HCT116 (cell line): Measurements from ENCODE around the gene FBN1.

Experiments used
- CEBPB ChIP-seq: IDR thresholded peaks from 2 replicates; pipeline ENCODE4 v1.6.1; 2012; ENCODE audit warnings: low read depth
- EZH2 ChIP-seq: fragments of 200-600 bp; sonication (generic); IDR thresholded peaks from 2 replicates; pipeline ENCODE4 v1.6.1; 2017; ENCODE audit warnings: antibody characterized with exemption, mixed run types
- JUND ChIP-seq: IDR thresholded peaks from 2 replicates; pipeline ENCODE4 v1.6.1; 2012
- POLR2A ChIP-seq: IDR thresholded peaks from 2 replicates; pipeline ENCODE4 v1.7.0; 2011; ENCODE audit warnings: borderline replicate concordance; ENCODE audit not compliant: insufficient read depth, insufficient read length; ENCODE audit errors: extremely low read depth
- POLR2AphosphoS5 ChIP-seq: IDR thresholded peaks from 2 replicates; pipeline ENCODE4 v1.6.1; 2011; ENCODE audit warnings: mild to moderate bottlenecking, low read depth, low read length, moderate library complexity
- RAD21 ChIP-seq: IDR thresholded peaks from 2 replicates; pipeline ENCODE4 v1.6.1; 2012; ENCODE audit warnings: low read depth, mild to moderate bottlenecking
- SIN3A ChIP-seq: IDR thresholded peaks from 2 replicates; pipeline ENCODE4 v1.6.1; 2012; ENCODE audit warnings: low read depth
- TCF7L2 ChIP-seq: IDR thresholded peaks from 2 replicates; pipeline ENCODE4 v1.7.0; 2011; ENCODE audit warnings: borderline replicate concordance, inconsistent platforms; ENCODE audit not compliant: insufficient read depth, insufficient read length; ENCODE audit errors: extremely low read depth
- YY1 ChIP-seq: IDR thresholded peaks from 2 replicates; pipeline ENCODE4 v1.6.1; 2011; ENCODE audit warnings: low read length, low read depth, moderate library complexity, mild to moderate bottlenecking; ENCODE audit not compliant: insufficient replicate concordance; ENCODE audit errors: extremely low read depth
- ZBTB33 ChIP-seq: IDR thresholded peaks from 2 replicates; pipeline ENCODE4 v1.6.1; 2011; ENCODE audit warnings: mild to moderate bottlenecking, low read length, moderate library complexity; ENCODE audit not compliant: insufficient replicate concordance; ENCODE audit errors: extremely low read depth
- TF ChIP-seq, protein P1 (sequence below), 3 experiments: fragments of 200-600 bp in 1 of 3; sonication (generic) in 1 of 3; IDR thresholded peaks in 2 of 3; conservative IDR thresholded peaks in 1 of 3; 2 replicates each; pipeline ENCODE4 v1.5.1; 2012 to 2017; ENCODE audit warnings: low read depth in 2 of 3, low read length in 2 of 3, antibody characterized with exemption in 1 of 3, borderline replicate concordance in 1 of 3, control low read depth in 1 of 3, mild to moderate bottlenecking in 1 of 3, mixed read lengths in 1 of 3, mixed run types in 1 of 3, moderate library complexity in 1 of 3; ENCODE audit not compliant: insufficient read depth in 1 of 3
- TF ChIP-seq, protein P2 (sequence below): IDR thresholded peaks from 2 replicates; pipeline ENCODE4 v1.6.1; 2012; ENCODE audit warnings: low read depth
- TF ChIP-seq, protein P3 (sequence below): IDR thresholded peaks from 2 replicates; pipeline ENCODE4 v1.6.1; 2012

DNA sequence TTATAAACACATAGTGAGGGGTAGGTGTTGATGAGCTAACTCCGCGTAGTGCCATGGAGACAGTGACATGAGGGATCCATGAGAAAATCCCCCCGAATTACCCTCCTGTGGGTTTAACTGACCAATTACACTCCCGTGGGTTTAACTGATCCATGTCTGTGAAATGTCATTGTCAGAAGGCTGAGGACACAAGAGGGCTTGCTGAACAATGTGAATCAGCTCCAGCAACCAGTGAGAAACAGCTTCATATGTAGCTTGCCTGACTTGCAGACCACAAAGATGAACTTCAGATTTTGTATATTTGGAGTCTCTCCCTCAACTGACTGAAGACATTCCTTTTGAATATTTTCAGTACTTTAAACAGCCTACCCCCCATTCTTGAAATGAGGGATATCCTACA lies 144.9 kb downstream of the FBN1 start:
- TF ChIP-seq YY1 (no peak), POLR2AphosphoS5 (no peak), POLR2A (no peak), EZH2 (no peak), SIN3A (no peak), ZBTB33 (no peak), JUND (no peak), TCF7L2 (no peak), CEBPB (no peak), RAD21 (no peak)
- TF ChIP-seq, protein P1, sequence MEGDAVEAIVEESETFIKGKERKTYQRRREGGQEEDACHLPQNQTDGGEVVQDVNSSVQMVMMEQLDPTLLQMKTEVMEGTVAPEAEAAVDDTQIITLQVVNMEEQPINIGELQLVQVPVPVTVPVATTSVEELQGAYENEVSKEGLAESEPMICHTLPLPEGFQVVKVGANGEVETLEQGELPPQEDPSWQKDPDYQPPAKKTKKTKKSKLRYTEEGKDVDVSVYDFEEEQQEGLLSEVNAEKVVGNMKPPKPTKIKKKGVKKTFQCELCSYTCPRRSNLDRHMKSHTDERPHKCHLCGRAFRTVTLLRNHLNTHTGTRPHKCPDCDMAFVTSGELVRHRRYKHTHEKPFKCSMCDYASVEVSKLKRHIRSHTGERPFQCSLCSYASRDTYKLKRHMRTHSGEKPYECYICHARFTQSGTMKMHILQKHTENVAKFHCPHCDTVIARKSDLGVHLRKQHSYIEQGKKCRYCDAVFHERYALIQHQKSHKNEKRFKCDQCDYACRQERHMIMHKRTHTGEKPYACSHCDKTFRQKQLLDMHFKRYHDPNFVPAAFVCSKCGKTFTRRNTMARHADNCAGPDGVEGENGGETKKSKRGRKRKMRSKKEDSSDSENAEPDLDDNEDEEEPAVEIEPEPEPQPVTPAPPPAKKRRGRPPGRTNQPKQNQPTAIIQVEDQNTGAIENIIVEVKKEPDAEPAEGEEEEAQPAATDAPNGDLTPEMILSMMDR (IDR thresholded peaks at IDR 0.05 in 2 of 3, conservative IDR thresholded peaks at IDR 0.05 in 1 of 3; ENCODE audit: borderline replicate concordance in 1 of 3, insufficient read depth in 1 of 3, low read depth in 2 of 3, low read length in 2 of 3) = no peak
- TF ChIP-seq, protein P2, sequence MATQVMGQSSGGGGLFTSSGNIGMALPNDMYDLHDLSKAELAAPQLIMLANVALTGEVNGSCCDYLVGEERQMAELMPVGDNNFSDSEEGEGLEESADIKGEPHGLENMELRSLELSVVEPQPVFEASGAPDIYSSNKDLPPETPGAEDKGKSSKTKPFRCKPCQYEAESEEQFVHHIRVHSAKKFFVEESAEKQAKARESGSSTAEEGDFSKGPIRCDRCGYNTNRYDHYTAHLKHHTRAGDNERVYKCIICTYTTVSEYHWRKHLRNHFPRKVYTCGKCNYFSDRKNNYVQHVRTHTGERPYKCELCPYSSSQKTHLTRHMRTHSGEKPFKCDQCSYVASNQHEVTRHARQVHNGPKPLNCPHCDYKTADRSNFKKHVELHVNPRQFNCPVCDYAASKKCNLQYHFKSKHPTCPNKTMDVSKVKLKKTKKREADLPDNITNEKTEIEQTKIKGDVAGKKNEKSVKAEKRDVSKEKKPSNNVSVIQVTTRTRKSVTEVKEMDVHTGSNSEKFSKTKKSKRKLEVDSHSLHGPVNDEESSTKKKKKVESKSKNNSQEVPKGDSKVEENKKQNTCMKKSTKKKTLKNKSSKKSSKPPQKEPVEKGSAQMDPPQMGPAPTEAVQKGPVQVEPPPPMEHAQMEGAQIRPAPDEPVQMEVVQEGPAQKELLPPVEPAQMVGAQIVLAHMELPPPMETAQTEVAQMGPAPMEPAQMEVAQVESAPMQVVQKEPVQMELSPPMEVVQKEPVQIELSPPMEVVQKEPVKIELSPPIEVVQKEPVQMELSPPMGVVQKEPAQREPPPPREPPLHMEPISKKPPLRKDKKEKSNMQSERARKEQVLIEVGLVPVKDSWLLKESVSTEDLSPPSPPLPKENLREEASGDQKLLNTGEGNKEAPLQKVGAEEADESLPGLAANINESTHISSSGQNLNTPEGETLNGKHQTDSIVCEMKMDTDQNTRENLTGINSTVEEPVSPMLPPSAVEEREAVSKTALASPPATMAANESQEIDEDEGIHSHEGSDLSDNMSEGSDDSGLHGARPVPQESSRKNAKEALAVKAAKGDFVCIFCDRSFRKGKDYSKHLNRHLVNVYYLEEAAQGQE = no peak
- TF ChIP-seq, protein P3, sequence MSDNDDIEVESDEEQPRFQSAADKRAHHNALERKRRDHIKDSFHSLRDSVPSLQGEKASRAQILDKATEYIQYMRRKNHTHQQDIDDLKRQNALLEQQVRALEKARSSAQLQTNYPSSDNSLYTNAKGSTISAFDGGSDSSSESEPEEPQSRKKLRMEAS = no peak
